GM12878 (cell line): ENCODE data around the gene STARD8. TPM values are rescaled to one million over a fixed set of nuclear protein-coding genes. Genes with fewer than 3 reads are reported as not detected.

Experiments
- ATAC-seq: fragments of 200-7000 bp; cut with Tn5 transposase; 3 replicates; pipeline ENCODE4 v1.9.1; 2020; ENCODE audit warnings: mild to moderate bottlenecking, moderate library complexity
- BruUV-seq: library from RNA; stranded (reverse); fragments of 400-500 nt; replicated peaks from 2 replicates; lab custom pipeline; 2021; lab: Mats Ljungman, UMichigan
- CTCF ChIA-PET: fragments of 300-600 bp; sonication (Branson Sonifier 250); formaldehyde crosslinking; extraction: SDS; loops from one replicate; lab custom pipeline; 2021; ENCODE audit warnings: inconsistent platforms; lab: Yijun Ruan, JAX
- POLR2A ChIA-PET: fragments of 350-600 bp; formaldehyde crosslinking; extraction: SDS; loops from one replicate; lab custom pipeline; 2021; ENCODE audit warnings: inconsistent platforms; lab: Charles Lee
- RAD21 ChIA-PET: fragments of 300-600 bp; sonication (Branson Sonifier 250); formaldehyde crosslinking; loops from one replicate; lab custom pipeline; 2023; ENCODE audit warnings: antibody characterized with exemption; ENCODE audit not compliant: unreplicated experiment; lab: Charles Lee
- SMC1A ChIA-PET: fragments of 300-600 bp; sonication (Branson Sonifier 250); formaldehyde crosslinking; loops from one replicate; lab custom pipeline; 2023; ENCODE audit not compliant: unreplicated experiment, uncharacterized antibody; lab: Charles Lee
- DNase-seq: peaks from one replicate; pipeline ENCODE4 v3.0.0-alpha.2; 2011; ENCODE audit warnings: low read depth, low spot score
- FAIRE-seq: peaks from 3 replicates; lab custom pipeline; 2011; peaks lifted over from hg19 to GRCh38; lab: Jason Lieb, UNC
- H2AFZ ChIP-seq: 2 replicates; pipeline ENCODE4 v1.6.0; 2011; ENCODE audit warnings: low read depth, low read length, control low read depth; ENCODE audit not compliant: control insufficient read depth
- H3K27ac ChIP-seq: 2 replicates; pipeline ENCODE4 v1.5.1; 2011; ENCODE audit warnings: control low read depth; ENCODE audit not compliant: control insufficient read depth, insufficient read depth
- H3K27me3 ChIP-seq, 2 experiments: replicated peaks in 1 of 2; 2 replicates each; pipeline versions ENCODE4 v1.6.0 to v1.6.1; 2011; ENCODE audit warnings: low read length in 1 of 2; ENCODE audit not compliant: control insufficient read depth in 2 of 2, insufficient read depth in 2 of 2
- H3K36me3 ChIP-seq, 2 experiments: 2 replicates each; pipeline ENCODE4 v1.5.1; 2011; ENCODE audit warnings: low read length in 1 of 2; ENCODE audit not compliant: control insufficient read depth in 2 of 2, insufficient read depth in 2 of 2
- H3K4me1 ChIP-seq: 2 replicates; pipeline ENCODE4 v1.6.1; 2011; ENCODE audit warnings: mild to moderate bottlenecking, low read length, moderate library complexity, mixed read lengths; ENCODE audit not compliant: control insufficient read depth, insufficient read depth
- H3K4me2 ChIP-seq: 2 replicates; pipeline ENCODE4 v1.6.0; 2011; ENCODE audit warnings: control low read depth; ENCODE audit not compliant: control insufficient read depth, insufficient read depth
- H3K4me3 ChIP-seq: fragments of 200-600 bp; sonication (generic); 2 replicates; pipeline ENCODE4 v1.5.1; 2016
- H3K79me2 ChIP-seq: 2 replicates; pipeline ENCODE4 v1.6.0; 2011; ENCODE audit warnings: low read length; ENCODE audit not compliant: control insufficient read depth, insufficient read depth
- H3K9ac ChIP-seq: 2 replicates; pipeline ENCODE4 v1.8.0; 2011; ENCODE audit warnings: low read length, control low read depth, mixed read lengths; ENCODE audit not compliant: control insufficient read depth, insufficient read depth
- H3K9me3 ChIP-seq: replicated peaks from 3 replicates; pipeline ENCODE4 v1.5.1; 2011; ENCODE audit warnings: mild to moderate bottlenecking, low read length; ENCODE audit not compliant: control insufficient read depth, insufficient read depth
- H4K20me1 ChIP-seq: 2 replicates; pipeline ENCODE4 v1.6.0; 2011; ENCODE audit not compliant: control insufficient read depth, insufficient read depth
- CHD1 ChIP-seq: IDR thresholded peaks from 2 replicates; pipeline ENCODE4 v1.6.1; 2012; ENCODE audit warnings: low read depth, low read length, improper control_type of control experiment
- CHD2 ChIP-seq: IDR thresholded peaks from 2 replicates; pipeline ENCODE4 v1.6.1; 2011; ENCODE audit warnings: low read depth, low read length, improper control_type of control experiment, borderline replicate concordance
- FOS ChIP-seq: IDR thresholded peaks from 3 replicates; pipeline ENCODE4 v1.6.1; 2011; ENCODE audit warnings: borderline replicate concordance; ENCODE audit not compliant: insufficient read length; ENCODE audit errors: extremely low read depth
- IRF4 ChIP-seq: IDR thresholded peaks from 2 replicates; pipeline ENCODE4 v1.6.1; 2011; ENCODE audit warnings: low read depth, low read length
- RAD51 ChIP-seq: fragments of 450-650 bp; IDR thresholded peaks from 2 replicates; pipeline ENCODE4 v1.6.1; 2016; ENCODE audit warnings: moderate library complexity, mild to moderate bottlenecking, inconsistent platforms
- SMC3 ChIP-seq: IDR thresholded peaks from 2 replicates; pipeline ENCODE4 v1.6.1; 2011; ENCODE audit warnings: low read length, improper control_type of control experiment, borderline replicate concordance
- SUPT20H ChIP-seq: IDR thresholded peaks from 2 replicates; pipeline ENCODE4 v1.6.1; 2011; ENCODE audit warnings: low read depth, mild to moderate bottlenecking, low read length, moderate library complexity, borderline replicate concordance; ENCODE audit not compliant: control insufficient read depth
- TCF12 ChIP-seq: IDR thresholded peaks from 2 replicates; pipeline ENCODE4 v1.6.1; 2011; ENCODE audit warnings: low read depth, mild to moderate bottlenecking, low read length
- WGBS: methylation state at CpG from one replicate; pipeline ENCODE4 v1.1.6; 2016; ENCODE audit warnings: low lambda C conversion rate; ENCODE audit not compliant: insufficient replicate concordance, insufficient coverage; ENCODE audit errors: missing lambda C conversion rate; 5-methylcytosine and 5-hydroxymethylcytosine counted together
- in situ Hi-C: fragments of 300-500 bp; cut with MboI; formaldehyde crosslinking; loops from 9 replicates; pipeline ENCODE4 v1.14.3; 2018; ENCODE audit warnings: mixed read lengths
- intact Hi-C: fragments of 100-400 bp; cut with micrococcal nuclease; formaldehyde crosslinking; loops from one replicate; pipeline ENCODE4 v1.14.2; 2022; ENCODE audit not compliant: unreplicated experiment
- polyA plus RNA-seq, 11 experiments: library from polyadenylated mRNA; depleted of rRNA in 4 of 11; unstranded in 6 of 11; stranded (reverse) in 5 of 11; fragments of >200 nt; fragmentation: Nextera tagmentation in 4 of 11; fragmentation: Illumina TruSeq in 1 of 11; extraction: Ambion mirVana in 4 of 11; extraction: Trizol in 1 of 11; gene quantifications; 1 replicate in 1 of 11; 2 replicates in 10 of 11; pipeline versions ENCODE4 v1.2.1 to v1.2.3, GENCODE V29; 2011 to 2016; ENCODE audit warnings: inconsistent platforms in 2 of 11, missing spikeins in 2 of 11, low read depth in 1 of 11
- total RNA-seq, 4 experiments: library from RNA; depleted of rRNA in 3 of 4; stranded (reverse); fragments of >200 nt in 3 of 4; fragmentation: Illumina TruSeq in 1 of 4; extraction: Trizol in 1 of 4; gene quantifications; 2 replicates each; pipeline versions ENCODE4 v1.2.1 to v1.2.3, GENCODE V29; 2013 to 2021
- TF ChIP-seq, protein P1 (sequence below): fragments of 450-650 bp; IDR thresholded peaks from 2 replicates; pipeline ENCODE4 v1.6.1; 2017; ENCODE audit warnings: borderline replicate concordance
- TF ChIP-seq, protein P2 (sequence below): IDR thresholded peaks from 2 replicates; pipeline ENCODE4 v1.6.1; 2011; ENCODE audit warnings: low read depth, low read length, improper control_type of control experiment, borderline replicate concordance
- TF ChIP-seq, protein P3 (sequence below): IDR thresholded peaks from 2 replicates; pipeline ENCODE4 v1.6.1; 2011; ENCODE audit warnings: borderline replicate concordance, low read depth, mild to moderate bottlenecking, moderate library complexity, low read length; ENCODE audit not compliant: insufficient read depth, poor library complexity, severe bottlenecking

The STARD8 gene
- total and polyA plus RNA-seq, 10 of the 15 experiments (the other 5 are each of a cell fraction or from before 2014, with no cell fraction given) = 0.03 to 0.14 (median 0.07) TPM; not detected in 6

DNA sequence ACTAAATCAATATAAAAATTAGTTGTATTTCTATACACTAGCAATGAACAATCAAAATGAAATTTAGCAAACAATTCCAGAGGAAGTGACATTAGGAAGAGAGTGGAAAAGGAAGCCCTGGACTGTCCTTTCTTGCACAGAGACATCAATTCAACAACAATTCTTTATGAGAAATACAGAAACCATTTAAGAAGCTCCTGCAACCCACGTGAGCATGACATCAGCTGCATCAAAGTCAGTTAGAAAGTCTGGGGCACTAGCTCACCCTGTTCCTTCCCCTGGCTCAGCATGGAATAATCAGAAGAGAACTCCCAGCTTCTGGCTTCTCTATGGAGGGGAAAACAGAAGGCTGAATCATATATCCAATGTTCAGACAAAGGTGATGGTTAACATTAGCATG is 48.6 kb upstream of the STARD8 start:
- ChIA-PET POLR2A (no interaction called here), SMC1A (no interaction called here), CTCF (interaction anchor here (0.6 to 1.9 kb wide), 3 partner anchors 14 to 1353 kb away, joined by 3 to 8 read pairs (median 4); no protein-coding TSS in a partner anchor), RAD21 (interaction anchor here (1.2 kb wide), 1 partner anchor 402 kb away, joined by 3 read pairs; no protein-coding TSS in a partner anchor)
- 7% methylated on average over 1 of the region's 1 CpG for WGBS
- no peaks in the 10 kb centered on the region; the same call in 2 of the 3 replicates for H3K9me3 ChIP-seq
- in situ Hi-C loops (no loop called here), intact Hi-C loops (no loop called here)
- BruUV-seq = no TSS peak
- FAIRE-seq (no peak), ATAC-seq (no peak), DNase-seq (no peak)
- H3K9ac ChIP-seq = no peak overlapping the region
- H3K27ac ChIP-seq = no peak overlapping the region
- H4K20me1 ChIP-seq = no peaks in the 10 kb centered on the region
- no peak overlapping the region for H3K4me2 ChIP-seq
- H3K36me3 ChIP-seq = no peaks in the 10 kb centered on the region
- no peaks in the 10 kb centered on the region for H3K27me3 ChIP-seq
- no peak overlapping the region for H2AFZ ChIP-seq
- H3K79me2 ChIP-seq = no peaks in the 10 kb centered on the region
- TF ChIP-seq, protein P1, sequence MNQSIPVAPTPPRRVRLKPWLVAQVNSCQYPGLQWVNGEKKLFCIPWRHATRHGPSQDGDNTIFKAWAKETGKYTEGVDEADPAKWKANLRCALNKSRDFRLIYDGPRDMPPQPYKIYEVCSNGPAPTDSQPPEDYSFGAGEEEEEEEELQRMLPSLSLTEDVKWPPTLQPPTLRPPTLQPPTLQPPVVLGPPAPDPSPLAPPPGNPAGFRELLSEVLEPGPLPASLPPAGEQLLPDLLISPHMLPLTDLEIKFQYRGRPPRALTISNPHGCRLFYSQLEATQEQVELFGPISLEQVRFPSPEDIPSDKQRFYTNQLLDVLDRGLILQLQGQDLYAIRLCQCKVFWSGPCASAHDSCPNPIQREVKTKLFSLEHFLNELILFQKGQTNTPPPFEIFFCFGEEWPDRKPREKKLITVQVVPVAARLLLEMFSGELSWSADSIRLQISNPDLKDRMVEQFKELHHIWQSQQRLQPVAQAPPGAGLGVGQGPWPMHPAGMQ = no peak
- TF ChIP-seq, protein P2, sequence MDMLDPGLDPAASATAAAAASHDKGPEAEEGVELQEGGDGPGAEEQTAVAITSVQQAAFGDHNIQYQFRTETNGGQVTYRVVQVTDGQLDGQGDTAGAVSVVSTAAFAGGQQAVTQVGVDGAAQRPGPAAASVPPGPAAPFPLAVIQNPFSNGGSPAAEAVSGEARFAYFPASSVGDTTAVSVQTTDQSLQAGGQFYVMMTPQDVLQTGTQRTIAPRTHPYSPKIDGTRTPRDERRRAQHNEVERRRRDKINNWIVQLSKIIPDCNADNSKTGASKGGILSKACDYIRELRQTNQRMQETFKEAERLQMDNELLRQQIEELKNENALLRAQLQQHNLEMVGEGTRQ = no peak
- no peak for TF ChIP-seq SUPT20H
- TF ChIP-seq FOS = no peak
- TF ChIP-seq SMC3 = no peak
- TF ChIP-seq CHD1 = no peak
- TF ChIP-seq, protein P3, sequence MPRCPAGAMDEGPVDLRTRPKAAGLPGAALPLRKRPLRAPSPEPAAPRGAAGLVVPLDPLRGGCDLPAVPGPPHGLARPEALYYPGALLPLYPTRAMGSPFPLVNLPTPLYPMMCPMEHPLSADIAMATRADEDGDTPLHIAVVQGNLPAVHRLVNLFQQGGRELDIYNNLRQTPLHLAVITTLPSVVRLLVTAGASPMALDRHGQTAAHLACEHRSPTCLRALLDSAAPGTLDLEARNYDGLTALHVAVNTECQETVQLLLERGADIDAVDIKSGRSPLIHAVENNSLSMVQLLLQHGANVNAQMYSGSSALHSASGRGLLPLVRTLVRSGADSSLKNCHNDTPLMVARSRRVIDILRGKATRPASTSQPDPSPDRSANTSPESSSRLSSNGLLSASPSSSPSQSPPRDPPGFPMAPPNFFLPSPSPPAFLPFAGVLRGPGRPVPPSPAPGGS = no peak
- no peak for TF ChIP-seq CHD2
- no peak for TF ChIP-seq IRF4
- TF ChIP-seq TCF12 = no peak
- no peak for TF ChIP-seq RAD51
- H3K4me1 ChIP-seq = no peaks in the 10 kb centered on the region
- no peak overlapping the region for H3K4me3 ChIP-seq
